IPS-11a (cell line): ENCODE data around the gene CALHM2.

Experiments
- H3K4me3 ChIP-seq: one replicate; pipeline ENCODE4 v1.5.1; 2013; ENCODE audit warnings: low read depth, low read length, control low read depth

Gene CALHM2

DNA sequence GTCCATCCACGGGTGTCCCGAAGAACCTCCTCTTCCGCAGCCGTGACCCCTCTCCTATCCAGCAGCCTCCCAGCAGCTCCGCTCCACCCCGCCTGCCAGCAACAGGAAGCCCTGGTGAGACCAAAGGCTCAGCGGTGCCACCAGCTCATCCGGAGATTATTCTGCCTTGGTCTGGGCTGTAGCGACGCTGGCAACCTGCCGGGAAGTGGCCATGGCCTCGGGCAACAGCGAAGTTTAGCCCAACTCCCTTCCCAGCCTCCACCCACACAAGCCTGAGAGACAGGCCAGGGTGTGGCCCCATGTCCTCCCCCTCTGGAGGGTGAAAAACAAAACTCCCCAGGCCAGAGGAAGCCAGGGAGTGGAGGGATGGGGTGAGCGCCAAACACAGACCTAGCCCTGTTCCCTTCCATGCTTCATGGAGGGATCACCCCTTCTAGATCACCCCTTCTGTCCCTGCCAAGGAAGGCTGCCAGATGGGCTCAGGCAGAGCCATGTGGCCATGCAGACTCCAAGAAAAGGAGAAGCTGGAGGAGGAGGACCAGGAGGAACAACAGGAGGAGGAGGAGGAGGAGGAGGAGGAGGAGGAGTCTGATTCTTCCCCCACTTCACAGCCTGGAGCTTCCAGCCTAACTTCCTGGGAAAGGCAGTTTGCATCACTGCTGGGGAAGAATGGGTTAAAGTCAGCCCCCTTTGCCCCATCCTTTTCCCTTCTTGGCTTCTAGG lies 918 bp downstream of the CALHM2 start:
- H3K4me3 ChIP-seq = no peak overlapping the region

DNA sequence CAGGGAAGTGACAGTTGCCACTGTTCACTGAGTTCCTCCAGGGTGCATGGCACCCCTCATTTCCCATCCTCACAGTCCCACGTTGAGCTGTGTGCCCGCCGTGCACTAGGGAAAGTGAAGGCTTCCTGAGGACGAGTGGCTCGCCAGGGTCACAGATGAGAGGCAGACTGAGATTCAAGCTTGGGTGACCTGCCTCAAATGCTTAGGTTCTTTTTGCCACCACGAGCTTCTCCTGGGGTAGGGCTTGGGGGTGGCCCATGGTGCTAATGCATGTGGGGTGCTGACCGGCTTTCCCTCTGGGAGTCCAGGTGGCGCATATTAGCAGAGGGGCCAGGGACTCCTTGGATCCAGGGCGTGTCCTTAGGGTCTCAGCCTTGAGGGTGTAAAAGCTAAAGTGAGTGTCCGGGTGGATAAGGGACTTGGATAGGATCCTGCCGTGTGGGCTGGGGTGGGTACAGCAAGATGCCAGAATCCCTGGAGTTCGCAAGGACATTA lies 1.9 kb downstream of the CALHM2 start:
- no peak overlapping the region for H3K4me3 ChIP-seq

DNA sequence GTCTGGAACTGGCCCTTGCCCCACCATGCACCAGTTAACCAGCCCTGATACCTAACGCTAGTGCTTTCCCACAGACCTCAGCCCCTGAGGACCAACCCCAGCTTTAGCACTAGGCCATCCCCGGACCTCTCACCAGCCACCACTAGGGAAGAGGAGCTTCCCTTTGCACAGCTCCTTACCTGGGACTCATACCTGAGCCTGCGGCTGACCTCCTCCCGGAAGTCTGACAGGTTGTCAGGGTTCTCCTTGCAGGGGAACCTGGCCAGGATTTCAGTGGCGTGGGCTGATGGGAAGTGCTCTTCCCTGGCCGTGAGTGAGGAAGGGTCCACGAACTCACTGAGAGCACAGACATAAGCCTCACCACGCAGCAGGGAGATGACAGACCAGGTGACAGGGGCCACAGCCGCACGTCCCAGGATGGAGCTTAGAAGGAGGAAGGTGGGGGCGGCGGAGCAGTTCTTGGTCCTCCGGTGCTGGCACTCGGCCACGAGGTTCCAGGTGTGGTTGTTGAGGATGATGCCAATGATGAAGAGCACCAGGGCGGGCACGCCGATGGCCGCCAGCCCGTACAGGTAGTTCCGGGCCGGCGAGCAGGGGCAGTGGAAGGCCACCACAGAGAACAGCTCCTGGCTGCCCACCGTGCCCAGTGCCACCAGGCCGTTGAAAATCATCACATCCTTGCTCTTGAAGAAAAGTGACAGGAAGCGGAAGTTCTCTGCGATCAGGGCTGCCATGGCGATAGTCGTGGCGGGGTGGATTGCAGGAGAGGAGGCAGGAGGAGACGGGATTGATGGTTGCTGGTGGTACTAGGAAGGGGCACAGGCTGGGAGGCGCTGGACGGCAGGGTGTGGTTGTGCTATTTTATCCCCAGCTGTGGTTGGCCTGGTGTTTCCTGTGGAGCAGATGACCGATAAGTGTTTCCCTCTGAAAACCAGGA lies 2.7 kb downstream of the CALHM2 start:
- H3K4me3 ChIP-seq = no peak overlapping the region

DNA sequence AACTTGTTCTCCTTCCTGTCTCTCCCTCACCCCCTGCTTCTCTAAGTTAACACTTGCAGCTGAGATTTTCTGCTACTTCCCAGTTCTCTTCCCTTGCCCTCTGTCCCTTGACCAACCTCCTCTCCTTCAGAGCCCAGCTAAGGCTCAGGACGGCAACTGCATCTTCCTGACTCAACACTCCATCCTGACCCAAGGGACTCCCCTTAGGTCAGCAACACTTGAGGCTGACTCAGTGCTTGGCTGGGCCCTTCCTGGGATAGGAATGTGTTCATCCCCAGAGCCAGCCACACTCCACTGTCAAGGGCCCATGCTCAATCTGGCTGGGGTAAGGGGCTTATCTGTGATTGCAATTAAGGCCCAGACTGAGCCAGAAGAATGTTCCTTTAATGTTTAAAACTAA lies 3.4 kb downstream of the CALHM2 start:
- no peak overlapping the region for H3K4me3 ChIP-seq

DNA sequence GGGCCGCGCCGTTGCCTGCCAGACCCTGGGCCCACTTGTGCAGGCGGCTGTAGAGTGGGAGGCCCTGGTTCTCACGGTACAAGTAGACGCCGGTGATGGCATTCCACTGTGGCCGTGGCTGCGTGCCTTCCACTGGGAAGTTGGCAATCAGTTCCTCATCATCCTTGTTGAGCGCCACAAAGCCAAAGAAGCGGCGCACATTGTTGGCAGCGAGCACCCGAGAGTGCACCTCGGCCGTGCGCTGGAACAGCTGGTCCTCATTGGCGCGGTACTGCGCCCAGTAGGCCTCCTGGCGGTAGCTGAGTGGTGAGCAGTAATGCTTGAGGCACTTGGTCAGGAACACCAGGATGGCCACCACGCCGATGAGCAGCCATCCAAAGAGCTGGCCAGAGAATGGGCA lies 5.0 kb downstream of the CALHM2 start:
- H3K4me3 ChIP-seq = no peak overlapping the region

DNA sequence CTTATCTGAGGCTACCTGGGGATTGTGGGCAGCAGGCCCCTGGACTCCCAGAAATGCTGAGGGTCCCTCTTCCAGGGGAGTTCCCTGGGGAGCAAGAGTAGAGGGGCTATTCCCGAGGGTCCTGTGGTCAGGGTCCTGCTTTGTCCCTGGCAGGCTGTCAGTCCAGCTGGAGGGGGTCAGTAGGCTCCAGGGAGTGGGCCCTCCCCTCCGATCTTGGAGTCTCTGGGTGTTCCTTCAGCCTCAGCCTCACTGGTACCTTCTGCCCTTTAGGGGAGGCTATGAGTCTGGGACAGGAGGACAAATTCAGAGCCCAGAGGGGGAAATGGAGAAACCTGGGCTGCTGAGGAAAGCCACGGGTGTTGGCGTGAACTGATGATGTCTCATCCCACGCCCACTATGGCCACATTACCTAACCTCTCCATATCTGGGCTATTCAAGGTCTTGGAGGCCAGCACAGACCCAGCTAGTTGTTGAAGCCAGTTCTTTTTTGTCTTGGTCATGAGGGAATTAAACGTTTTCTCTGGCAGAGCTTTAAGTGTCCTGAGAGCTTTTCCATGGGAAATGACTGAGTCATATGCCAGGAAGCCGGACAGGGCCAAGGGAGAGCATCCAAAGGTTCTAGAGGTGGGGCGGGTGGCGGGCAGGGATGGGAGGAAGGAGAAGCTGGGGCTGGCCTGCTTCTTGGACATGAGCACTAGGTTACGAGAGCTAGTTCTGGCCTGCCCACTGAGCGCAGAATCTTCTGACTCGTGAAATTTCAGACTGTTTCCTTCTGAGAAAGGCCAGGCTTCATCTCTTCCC lies 6.2 kb downstream of the CALHM2 start:
- H3K4me3 ChIP-seq = no peak overlapping the region

DNA sequence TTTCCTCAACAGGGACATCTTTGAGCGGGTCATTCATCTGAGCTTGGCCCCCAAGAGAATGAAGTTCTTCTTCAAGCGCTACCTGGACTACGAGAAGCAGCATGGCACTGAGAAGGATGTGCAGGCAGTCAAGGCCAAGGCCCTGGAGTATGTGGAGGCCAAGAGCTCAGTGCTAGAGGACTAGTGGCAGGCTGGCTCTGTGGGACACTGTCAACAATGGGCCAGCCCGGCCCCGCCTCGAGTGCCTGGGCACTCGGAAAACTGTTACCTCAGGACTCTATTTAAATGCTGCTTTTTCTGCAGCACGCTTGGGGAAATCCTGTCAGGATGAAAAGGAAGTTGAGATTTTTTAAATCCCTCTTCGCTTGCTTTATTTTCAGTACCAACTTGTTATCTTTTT lies 6.8 kb downstream of the CALHM2 start:
- H3K4me3 ChIP-seq = no peak overlapping the region

DNA sequence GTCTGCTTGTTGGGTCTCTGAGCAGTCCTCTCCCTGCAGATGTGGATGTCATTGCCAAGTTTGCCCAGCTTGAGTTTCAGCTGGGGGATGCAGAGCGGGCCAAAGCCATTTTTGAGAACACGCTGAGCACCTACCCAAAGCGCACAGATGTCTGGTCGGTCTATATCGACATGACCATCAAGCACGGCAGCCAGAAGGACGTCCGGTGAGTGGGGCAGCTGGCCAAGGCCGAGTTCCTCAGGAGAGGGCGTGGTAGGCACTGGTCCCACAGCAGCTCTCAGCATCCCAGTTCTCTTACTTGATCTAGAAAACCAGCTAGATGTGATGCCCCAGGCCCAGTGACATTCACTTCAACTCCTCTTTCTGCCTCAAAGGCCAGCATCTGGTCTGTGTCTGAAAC lies 7.7 kb downstream of the CALHM2 start:
- no peak overlapping the region for H3K4me3 ChIP-seq

DNA sequence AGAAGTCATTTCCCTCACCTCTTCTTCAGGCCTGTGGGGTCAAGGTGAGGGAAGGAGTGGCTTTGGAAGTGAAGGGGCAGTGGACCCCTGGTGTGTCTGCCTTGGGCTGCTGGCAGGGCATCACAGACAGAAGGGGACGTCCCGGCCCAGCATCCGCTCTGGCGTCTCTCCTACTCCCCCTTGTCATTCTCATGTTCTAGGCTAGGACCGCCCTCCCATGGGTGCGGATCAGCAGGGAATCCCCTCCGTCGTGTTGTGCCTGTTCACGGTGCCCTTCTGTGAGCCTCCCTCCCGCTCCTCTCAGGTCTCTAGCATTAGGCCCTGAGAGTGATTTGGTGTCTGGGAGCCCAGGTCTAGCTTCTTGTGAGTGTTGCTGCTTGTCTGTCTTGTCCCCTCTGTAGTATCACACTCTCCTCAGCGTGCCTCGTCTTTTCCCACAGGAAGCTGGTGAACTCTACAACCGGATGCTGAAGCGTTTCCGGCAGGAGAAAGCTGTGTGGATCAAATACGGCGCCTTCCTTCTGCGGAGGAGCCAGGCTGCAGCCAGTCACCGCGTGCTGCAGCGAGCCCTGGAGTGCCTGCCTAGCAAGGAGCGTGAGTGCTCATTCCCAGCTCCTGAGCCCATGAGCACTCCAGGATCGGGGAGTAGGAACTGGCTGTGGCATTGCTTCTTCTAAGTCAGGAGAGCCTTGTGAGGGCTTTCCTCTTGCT lies 8.5 kb downstream of the CALHM2 start:
- H3K4me3 ChIP-seq = no peak overlapping the region

DNA sequence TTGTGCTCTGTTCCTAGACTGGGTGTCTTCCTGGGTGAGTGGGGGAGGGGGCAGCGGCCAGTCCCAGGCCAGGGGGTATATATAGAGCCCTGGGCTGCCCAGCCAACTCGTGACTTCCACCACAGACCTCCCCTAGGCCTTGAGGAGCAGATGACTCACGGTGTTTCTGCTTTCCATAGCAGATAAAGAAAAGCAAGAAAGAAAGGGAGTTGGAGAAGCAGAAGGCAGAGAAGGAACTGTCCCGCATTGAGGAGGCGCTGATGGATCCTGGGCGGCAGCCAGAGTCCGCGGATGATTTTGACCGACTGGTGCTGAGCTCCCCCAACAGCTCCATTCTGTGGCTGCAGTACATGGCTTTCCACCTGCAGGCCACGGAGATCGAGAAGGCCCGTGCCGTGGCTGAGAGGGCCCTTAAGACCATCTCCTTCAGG lies 10.1 kb downstream of the CALHM2 start:
- H3K4me3 ChIP-seq = no peak overlapping the region

DNA sequence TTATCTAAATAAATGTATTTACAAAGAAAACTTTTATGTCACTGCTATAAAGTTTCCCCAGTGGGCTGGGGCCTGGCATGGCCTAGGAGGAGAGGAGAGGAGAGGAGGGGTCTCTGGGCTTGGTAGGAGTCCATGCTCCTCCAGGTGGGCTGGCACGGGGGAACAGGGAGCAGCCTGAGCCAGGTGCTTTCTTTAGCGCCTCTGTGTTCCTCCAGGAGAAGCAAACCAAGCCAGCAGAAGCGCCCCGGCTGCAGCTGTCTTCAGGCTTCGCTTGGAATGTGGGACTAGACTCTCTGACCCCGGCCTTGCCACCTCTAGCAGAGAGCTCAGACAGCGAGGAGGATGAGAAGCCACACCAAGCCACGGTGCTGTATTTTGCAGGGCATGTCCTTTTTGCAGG lies 10.6 kb downstream of the CALHM2 start:
- H3K4me3 ChIP-seq = no peak overlapping the region

DNA sequence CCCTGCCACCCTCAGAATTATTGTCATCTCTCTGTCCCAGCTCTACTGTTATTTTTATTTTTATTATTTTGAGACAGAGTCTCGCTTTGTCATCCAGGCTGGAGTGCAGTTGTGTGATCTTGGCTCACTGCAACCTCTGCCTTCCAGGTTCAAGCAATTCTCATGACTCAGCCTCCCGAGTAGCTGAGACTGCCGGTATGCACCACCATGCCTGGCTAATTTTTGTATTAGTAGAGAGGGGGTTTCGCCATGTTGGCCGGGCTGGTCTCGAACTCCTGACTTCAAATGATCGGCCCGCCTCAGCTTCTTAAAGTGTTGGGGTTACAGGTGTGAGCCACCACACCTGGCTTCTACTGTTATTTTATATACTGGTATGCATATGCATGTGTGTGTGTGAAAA lies 11.0 kb downstream of the CALHM2 start:
- H3K4me3 ChIP-seq = no peak overlapping the region

DNA sequence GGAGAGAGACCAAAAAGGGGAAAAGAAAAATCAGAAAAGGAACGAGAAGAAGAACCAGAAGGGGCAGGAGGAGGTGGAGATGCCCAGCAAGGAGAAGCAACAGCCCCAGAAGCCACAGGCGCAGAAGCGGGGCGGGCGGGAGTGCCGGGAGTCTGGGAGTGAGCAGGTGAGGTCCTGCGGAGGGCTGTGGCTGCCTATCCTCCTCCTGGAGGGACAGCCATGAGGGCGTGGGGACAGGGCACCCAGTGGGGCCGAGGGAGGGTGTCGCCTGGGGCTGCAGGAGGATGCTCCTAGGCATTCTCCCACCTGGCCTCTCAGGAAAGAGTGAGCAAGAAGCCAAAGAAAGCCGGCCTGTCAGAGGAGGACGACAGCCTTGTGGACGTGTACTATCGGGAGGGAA lies 11.8 kb downstream of the CALHM2 start:
- no peak overlapping the region for H3K4me3 ChIP-seq

DNA sequence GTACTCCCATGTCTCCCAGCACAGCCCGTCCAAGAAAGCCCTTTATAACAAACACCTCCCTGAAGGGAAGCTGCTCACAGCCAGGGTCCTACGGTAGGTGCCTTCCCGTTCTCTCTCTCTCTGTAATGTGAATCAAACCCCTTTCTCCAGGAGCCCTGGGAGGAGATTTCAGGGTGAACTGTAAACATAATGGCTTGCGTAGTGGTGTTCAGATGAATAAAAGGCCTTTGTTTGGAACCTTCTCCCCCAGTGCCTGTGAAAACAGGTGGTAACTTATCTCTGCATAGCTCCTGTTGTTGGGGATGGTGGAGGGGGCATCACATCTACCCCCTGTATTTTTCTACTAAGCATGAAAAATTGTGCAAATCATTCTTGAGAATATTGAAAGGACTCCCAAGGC lies 12.4 kb downstream of the CALHM2 start:
- H3K4me3 ChIP-seq = no peak overlapping the region

DNA sequence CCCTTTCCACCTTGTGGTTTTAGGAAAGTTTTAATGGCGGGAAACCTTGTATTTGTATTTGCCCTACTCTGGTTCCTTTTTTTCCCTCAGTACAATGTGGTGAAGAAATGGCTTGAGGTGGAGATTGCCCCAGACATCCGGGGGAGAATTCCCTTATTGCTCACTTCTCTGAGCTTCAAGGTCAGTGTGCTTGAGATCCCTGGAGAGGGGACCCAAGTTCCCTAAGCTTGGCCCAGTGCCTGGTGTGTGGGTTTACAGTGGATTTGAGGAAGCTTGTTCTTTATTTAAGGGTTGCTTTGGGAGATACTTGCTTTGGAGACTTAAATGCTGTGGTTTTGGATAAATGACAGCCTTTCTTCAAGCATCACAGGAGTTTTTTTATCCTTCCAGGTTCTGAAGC lies 18.3 kb downstream of the CALHM2 start:
- H3K4me3 ChIP-seq = no peak overlapping the region

DNA sequence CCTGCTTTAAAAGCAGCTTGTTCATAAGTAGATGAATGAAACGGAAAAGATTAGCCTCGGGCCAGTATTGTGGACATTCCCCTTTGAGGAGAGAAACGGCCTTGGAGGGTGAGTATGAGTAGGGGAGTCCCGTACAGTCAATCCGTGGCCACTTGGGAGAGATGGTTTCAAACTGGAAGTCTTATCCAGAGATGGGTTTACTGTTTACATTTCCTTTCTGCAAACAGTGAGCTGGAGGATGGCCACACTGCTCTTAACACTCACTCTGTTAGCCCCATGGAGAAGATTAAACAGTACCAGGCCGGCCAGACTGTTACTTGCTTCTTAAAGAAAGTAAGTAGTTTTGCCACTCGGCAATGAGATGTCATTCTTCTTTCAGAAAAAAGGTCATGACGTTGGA lies 20.3 kb downstream of the CALHM2 start:
- no peak overlapping the region for H3K4me3 ChIP-seq

DNA sequence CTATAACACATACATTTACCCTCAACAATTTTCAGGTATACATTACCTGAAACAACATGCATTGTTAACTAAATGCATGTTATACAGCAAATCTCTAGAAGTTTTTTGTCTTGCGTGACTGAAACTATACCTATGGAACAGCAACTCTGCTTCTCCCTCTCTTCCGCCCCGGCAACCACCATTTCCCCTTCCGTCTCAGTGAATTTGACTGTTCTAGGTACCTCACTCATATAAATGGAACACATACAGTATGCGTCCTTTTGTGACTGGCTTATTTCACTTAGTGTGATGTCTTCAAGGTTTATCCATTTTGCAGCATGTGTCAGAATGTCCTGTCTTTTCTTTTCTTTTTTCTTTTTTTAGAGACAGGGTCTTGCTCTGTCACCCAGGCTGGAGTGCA lies 22.5 kb downstream of the CALHM2 start:
- no peak overlapping the region for H3K4me3 ChIP-seq

DNA sequence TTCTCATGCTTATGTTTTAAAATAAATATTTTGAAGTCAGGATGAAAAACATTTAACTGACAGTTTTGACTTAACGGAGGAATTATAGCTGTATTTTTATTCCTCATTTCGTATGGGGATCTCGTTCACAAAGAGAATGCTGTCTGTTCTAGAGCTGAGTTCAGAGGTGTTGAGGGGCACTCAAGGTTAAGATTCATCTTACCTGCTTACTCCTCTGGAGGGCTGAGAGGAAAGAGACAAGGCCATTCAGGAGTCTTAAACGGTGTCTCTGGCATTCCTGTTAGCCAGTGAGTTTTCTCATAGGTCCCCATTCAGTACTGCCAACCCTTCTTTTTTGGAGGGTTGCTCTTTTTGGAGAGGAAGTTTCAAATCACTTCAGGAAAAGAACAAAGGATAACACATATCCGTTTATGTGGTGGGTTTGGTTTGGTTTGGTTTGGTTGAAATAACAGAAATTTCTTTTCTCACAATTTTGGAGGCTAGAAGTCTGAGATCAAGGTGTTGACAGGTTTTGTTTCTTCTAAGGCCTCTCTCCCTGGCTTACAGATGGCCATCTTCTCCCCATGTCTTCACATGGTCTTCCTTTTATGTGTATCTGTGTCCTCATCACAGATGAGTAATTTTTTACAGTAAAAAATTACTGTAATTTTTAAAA lies 23.1 kb downstream of the CALHM2 start:
- H3K4me3 ChIP-seq = no peak overlapping the region

DNA sequence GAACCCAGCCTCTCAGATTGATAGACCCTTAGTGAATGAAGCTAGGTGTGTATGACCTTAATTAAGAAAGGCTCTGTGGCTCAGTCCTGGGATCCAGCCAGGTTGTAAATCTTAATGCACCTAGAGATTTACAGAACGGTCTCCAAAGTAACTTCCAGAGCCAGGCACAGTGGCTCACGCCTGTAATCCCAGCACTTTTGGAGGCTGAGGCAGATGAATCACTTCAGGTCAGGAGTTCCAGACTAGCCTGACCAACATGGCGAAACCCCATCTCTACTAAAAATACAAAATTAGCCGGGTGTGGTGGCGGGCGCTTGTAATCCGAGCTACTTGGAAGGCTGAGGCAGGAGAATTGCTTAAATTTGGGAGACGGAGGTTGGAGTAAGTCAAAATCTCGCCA lies 24.3 kb downstream of the CALHM2 start:
- H3K4me3 ChIP-seq = no peak overlapping the region

DNA sequence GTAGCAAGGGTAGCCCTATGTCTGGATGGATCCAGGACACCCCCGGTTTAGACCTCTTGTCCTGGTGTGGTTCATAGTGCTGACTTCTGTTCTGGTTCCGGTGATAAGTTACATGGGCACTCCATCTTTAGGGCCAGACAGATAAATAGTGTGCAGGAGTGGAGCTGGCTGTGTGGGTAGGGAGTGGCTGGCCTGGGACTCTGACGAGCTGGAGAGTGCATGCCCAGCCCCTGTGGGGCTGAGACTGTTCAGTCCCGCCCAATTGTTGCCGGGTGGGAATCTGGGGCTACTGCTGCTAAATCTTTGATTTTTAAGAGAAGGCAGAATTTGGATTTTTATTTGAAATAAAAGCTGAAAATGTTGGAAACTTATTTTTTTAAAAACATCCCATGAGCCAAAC lies 28.4 kb downstream of the CALHM2 start:
- H3K4me3 ChIP-seq = no peak overlapping the region
